ENCODE results near the gene DNAH8.
"Not testable (repeated sequence)": the region's sequence is repeated elsewhere in the genome, so short reads cannot be mapped to it uniquely, and the experiment has no call there.

Gene DNAH8

GRCh38 chr6:38846361-38846760 is 131.2 kb downstream of the DNAH8 start:
- DNase-seq, result no peak

- DNase-seq, result no peak
Measured at GRCh38 chr6:38846844-38847243, 131.7 kb downstream of the DNAH8 start.

GRCh38 chr6:38847497-38847896 is 132.4 kb downstream of the DNAH8 start:
- no peak for DNase-seq

- no peak for DNase-seq
Measured at GRCh38 chr6:38848760-38849159, 133.6 kb downstream of the DNAH8 start.

GRCh38 chr6:38852215-38852614 is 137.1 kb downstream of the DNAH8 start:
- DNase-seq, result no peak

GRCh38 chr6:38853236-38853635 is 138.1 kb downstream of the DNAH8 start:
- DNase-seq, result no peak

- no peak for DNase-seq
Measured at GRCh38 chr6:38856492-38856891, 141.4 kb downstream of the DNAH8 start.

- DNase-seq, result no peak
Measured at GRCh38 chr6:38857815-38858214, 142.7 kb downstream of the DNAH8 start.

GRCh38 chr6:38860041-38860440 is 144.9 kb downstream of the DNAH8 start:
- DNase-seq, result no peak

- no peak for DNase-seq
Measured at GRCh38 chr6:38861926-38862401, 146.9 kb downstream of the DNAH8 start.

- DNase-seq, result no peak
Measured at GRCh38 chr6:38865521-38866174, 150.5 kb downstream of the DNAH8 start.

- no peak for DNase-seq
Measured at GRCh38 chr6:38867726-38868125, 152.6 kb downstream of the DNAH8 start.

- DNase-seq, result peak; percentile 73
Measured at GRCh38 chr6:38871741-38872568, 156.8 kb downstream of the DNAH8 start.

GRCh38 chr6:38873001-38873400 is 157.9 kb downstream of the DNAH8 start:
- no peak for DNase-seq

- not testable (repeated sequence) for DNase-seq
Measured at GRCh38 chr6:38873816-38874215, 158.7 kb downstream of the DNAH8 start.

GRCh38 chr6:38876475-38876874 is 161.4 kb downstream of the DNAH8 start:
- DNase-seq, result peak; percentile 59

- DNase-seq, result no peak
Measured at GRCh38 chr6:38877721-38878120, 162.6 kb downstream of the DNAH8 start.

- no peak for DNase-seq
Measured at GRCh38 chr6:38882157-38882556, 167.0 kb downstream of the DNAH8 start.

- DNase-seq, result no peak
Measured at GRCh38 chr6:38897507-38897906, 182.4 kb downstream of the DNAH8 start.

GRCh38 chr6:38901802-38902522 is 186.9 kb downstream of the DNAH8 start:
- DNase-seq, result no peak

- no peak for DNase-seq
Measured at GRCh38 chr6:38906582-38906981, 191.5 kb downstream of the DNAH8 start.

- DNase-seq, result no peak
Measured at GRCh38 chr6:38907264-38907663, 192.2 kb downstream of the DNAH8 start.

GRCh38 chr6:38909015-38909730 is 194.1 kb downstream of the DNAH8 start:
- no peak for DNase-seq
